GM10266 (cell line): ENCODE measurements around the gene CSPG5.

ENCODE experiments used
- DNase-seq: peaks from one replicate; pipeline ENCODE4 v3.0.0; 2012; ENCODE audit errors: extremely low spot score
- TF ChIP-seq, protein P1 (sequence below): IDR thresholded peaks from 2 replicates; pipeline ENCODE4 v1.5.1; 2012; ENCODE audit warnings: mild to moderate bottlenecking, low read depth; ENCODE audit not compliant: control insufficient read depth, insufficient read depth; ENCODE audit errors: missing control alignments

The CSPG5 gene

DNA sequence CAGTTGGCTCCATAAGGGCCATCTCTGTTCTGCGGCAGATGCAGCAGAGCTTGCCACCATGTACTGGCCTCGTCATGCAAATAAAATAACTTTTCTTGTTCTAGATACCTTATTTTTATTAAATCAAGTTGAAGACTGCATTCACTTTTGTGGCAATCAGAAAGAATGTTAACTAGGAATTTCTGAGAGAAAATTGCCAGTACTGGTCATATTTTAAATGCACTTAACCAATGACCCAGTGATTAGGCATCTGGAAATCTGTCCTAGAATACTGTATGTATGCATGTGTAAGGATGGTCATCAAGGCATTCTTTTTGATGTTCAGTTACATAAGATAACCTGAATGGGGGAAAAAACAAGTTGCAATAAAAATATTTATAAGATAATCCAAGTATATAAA is 34.2 kb upstream of the CSPG5 start:
- DNase-seq, result no peak

DNA sequence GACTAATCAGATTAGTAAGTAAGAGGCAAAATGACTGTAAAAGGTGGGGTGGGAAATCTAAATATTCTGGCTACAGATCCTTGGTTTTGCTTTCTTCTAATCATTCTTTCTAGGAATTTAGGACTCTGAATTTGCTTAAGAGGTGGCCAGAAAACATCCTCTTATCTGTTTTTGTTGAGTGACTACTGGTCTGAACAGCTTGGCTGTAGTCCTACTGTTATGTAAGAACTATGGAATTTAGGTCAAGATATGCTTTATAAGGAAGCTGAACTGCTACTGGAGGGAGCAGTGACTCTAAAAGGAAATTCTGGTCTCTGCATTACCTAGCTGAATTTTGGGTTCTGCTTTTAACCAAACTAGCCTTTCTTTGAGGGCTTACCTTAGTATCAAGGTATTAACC is 33.5 kb upstream of the CSPG5 start:
- DNase-seq, result no peak
- TF ChIP-seq, protein P1, sequence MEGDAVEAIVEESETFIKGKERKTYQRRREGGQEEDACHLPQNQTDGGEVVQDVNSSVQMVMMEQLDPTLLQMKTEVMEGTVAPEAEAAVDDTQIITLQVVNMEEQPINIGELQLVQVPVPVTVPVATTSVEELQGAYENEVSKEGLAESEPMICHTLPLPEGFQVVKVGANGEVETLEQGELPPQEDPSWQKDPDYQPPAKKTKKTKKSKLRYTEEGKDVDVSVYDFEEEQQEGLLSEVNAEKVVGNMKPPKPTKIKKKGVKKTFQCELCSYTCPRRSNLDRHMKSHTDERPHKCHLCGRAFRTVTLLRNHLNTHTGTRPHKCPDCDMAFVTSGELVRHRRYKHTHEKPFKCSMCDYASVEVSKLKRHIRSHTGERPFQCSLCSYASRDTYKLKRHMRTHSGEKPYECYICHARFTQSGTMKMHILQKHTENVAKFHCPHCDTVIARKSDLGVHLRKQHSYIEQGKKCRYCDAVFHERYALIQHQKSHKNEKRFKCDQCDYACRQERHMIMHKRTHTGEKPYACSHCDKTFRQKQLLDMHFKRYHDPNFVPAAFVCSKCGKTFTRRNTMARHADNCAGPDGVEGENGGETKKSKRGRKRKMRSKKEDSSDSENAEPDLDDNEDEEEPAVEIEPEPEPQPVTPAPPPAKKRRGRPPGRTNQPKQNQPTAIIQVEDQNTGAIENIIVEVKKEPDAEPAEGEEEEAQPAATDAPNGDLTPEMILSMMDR, result no peak

More for the DNA sequence above, 34.2 kb upstream of the CSPG5 start:
- TF ChIP-seq, protein P1, result no peak

DNA sequence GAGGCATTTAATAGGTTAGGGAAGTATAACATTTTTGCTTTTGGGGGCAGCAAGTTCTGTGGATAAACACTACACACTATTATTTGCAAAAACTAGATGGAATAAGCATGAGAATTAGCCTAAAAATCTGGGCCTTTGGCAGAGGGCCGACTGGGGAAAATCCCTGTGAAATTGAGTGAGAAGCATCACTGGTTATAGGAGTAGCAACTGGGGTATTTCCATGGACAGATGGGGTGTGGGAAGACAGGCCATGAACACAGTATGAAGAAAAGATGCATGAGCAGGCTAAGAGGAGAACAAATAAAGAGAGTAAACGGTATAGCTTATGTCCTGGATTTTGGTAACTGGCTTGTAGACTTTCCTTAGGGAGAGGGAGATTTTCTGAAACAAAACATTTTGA is 32.9 kb upstream of the CSPG5 start:
- TF ChIP-seq, protein P1, result no peak
- DNase-seq, result no peak

DNA sequence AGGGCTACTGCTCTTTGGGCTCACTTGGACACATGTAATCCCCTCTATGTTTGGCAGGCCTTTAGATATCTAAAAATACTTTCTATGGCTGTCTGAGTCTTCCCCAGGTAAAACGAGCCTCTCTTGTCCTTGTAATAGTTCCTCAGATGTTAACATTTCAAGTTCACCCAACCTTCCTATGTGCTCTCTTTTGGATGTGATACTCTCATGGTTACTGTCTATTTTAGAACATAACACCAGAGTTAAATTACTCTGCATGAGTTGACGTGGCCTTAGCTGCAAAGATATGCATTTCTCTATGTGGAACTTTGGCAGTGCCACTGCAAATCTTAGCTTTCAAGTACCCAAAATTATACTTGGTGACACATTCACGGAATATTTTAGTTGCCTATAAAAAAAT is 31.9 kb upstream of the CSPG5 start:
- TF ChIP-seq, protein P1, result no peak
- no peak for DNase-seq

DNA sequence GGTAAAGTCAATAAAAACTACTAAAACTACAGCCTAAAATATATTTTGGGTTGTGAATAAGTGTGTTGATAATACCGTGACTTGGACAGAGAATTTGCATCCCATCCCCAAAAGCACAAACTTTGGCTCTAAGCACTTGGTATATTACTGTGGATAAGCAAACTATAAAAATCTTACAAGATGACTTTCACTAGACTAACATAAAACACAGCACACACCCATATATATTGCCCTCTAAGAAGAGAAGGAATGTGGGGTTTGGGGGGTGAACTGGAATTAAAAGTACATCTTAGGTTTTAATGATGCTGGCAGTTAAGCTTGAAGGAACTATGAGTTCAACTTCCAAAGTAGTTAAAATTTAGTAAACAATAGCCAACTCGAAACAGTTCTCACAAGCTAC is 28.7 kb upstream of the CSPG5 start:
- TF ChIP-seq, protein P1, result no peak

DNA sequence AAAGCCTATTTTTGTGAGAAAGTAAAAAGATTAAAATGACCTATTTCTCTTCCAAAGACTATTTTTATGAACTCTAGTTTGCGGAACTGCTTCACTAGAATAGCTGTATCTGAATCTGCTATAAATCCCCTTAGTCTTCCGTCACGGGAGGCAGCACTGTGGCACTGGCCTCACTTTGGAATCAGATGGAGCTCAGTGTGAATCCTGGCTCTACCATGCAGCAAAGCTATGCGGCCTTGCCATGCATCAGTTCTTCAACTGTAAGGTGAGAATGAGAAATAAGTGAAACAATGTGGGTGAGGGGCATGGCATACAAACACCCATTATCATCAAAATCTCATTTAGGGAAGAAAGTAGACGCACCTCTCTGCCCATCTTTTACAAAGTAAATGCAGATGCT is 27.5 kb upstream of the CSPG5 start:
- no peak for DNase-seq
- TF ChIP-seq, protein P1, result no peak

More for the DNA sequence above, 28.7 kb upstream of the CSPG5 start:
- DNase-seq, result no peak

DNA sequence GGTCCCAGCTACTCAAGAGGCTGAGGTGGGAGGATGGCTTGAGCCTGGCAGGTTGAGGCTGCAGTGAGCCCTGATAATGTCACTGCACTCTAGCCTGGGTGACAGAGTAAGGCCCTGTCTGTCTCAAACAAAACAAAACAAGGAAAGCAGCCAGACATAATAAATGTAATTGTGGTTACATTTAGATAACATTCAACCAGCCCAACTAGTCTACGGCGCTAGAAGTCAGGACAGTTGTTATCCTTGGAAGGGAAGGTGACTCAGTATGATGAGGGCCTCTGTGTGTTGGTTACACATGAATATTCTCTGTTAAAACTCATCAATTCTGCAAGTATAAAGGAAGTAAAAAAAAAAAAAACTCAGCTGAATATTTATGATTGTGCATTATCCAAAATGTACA is 27.0 kb upstream of the CSPG5 start:
- no peak for DNase-seq
- TF ChIP-seq, protein P1, result no peak
